Right renal pelvis (tissue), 4 donors: ENCODE data around the gene KIF25. TPM values are rescaled to one million over a fixed set of nuclear protein-coding genes. Genes with fewer than 3 reads are reported as not detected.

Experiments used
- DNase-seq, 4 donors: peaks; one replicate each; pipeline ENCODE4 v3.0.0-alpha.2; 2013; ENCODE audit warnings: low read depth in 4 of 4, low spot score in 3 of 4, missing footprints in 1 of 4
- polyA plus RNA-seq, 4 donors: library from polyadenylated mRNA; unstranded; fragments of 120-200 nt; gene quantifications; one replicate each; pipeline ENCODE4 v1.2.1, GENCODE V29; 2013; ENCODE audit not compliant: insufficient read length in 4 of 4

Gene KIF25
- polyA plus RNA-seq, 4 donors: 0.35 to 1.1 (median 0.75) TPM

GRCh38 chr6:168015482-168016175, 18.2 kb downstream of the KIF25 start:
- no peak for DNase-seq

- no peak for DNase-seq
These were observed 18.7 kb downstream of the KIF25 start for GRCh38 chr6:168016176-168016620.

- DNase-seq: no peak
These were observed 19.5 kb downstream of the KIF25 start for GRCh38 chr6:168016721-168017525.

GRCh38 chr6:168017629-168018028, 20.2 kb downstream of the KIF25 start:
- DNase-seq: no peak

DNA sequence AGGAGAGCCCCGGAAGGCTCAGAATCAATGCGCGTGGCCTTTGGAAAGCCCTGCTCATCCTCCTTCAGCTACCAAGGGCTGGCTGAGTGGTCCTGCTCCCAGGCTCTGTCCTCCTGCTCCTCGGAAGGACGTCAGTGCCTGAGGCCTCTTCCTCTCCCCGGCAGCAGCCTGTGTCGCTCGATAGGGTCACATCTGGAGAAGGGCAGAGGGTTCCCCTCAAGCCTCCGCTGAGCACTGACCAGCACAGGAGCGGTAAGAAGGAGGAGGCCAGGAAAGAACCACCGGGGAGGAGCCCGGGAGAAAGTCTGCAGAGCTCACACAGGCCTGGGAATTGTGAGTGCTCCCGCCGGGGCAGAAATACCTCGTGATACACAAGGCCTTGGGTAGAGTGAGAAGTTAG, 21.2 kb downstream of the KIF25 start:
- no peak for DNase-seq

DNA sequence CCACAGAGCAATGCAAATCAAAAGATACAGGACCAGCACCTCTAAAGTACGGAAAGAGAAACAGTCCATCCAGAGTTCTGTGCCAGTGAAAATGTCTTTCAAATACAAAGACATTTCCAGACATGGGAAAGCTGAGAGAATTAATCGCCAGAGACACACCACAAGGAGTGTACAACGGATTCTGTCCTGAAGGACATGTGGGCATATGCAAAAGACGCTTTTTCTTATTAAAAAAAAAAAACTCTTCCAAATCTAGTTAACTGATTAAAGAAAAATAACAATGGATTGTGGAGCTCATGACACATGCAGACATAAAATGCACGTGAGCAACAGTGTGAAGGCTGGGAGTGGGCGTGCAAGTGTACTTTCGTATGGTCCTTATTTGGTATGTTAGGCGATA, 22.8 kb downstream of the KIF25 start:
- DNase-seq: no peak

DNA sequence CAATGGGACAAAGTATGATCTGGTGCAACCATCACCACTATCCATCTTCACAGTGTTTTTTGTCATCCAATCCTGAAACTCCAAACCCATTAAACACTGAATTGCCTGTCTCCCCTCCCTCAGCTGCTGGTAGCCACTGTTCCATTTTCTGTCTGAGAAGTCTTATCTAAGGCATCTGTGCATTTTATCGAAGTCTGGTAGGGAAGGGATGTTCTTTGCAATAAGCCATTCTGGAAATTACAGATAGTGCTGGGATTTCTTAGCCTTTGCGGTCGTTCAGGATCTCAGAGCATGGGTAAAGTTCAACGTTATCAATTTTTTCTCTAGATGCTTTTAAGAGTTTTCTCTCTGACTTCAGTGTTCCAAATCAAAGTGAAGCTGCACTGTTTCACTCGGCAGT, 24.1 kb downstream of the KIF25 start:
- no peak for DNase-seq

DNA sequence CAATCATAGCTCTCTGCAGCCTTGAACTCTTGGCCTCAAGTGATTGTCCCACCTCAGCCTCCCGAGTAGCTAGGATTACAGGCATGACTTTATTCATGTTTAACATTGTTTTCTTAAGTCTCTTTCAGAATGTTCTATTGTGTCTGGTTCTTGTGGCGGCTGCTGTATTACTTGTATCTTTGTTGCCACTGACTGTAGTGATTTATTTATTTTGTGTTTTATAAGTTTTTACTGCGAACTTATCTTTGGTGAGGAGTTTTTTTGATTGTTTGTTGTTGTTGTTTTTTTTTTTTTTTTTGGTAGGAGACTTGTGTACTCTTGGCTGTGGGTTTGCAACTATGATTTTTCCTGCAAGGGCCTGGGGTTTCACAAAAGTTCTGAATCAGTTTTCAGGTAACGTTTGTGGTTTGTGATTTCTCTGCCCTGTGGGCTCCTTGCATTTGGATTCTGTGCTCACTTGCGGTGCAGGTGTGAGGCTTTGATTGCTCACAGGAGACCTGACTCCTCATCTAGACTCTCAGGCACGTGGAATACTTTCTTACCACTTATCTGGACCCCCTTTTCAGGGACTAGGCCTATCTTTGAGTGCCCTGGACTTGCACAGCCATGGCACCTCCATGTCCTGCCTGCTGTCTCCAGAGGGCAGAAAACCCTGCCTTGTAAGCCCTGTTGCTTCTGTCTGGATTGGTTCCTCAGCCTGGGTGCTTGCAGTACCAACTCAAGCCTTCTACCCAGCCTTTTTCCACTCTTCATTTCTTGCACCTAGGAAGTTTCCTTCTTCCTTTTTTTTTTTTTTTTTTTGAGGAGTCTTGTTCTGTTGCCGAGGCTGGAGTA, 25.2 kb downstream of the KIF25 start:
- no peak for DNase-seq

GRCh38 chr6:168024951-168025510, 27.6 kb downstream of the KIF25 start:
- DNase-seq: no peak

DNA sequence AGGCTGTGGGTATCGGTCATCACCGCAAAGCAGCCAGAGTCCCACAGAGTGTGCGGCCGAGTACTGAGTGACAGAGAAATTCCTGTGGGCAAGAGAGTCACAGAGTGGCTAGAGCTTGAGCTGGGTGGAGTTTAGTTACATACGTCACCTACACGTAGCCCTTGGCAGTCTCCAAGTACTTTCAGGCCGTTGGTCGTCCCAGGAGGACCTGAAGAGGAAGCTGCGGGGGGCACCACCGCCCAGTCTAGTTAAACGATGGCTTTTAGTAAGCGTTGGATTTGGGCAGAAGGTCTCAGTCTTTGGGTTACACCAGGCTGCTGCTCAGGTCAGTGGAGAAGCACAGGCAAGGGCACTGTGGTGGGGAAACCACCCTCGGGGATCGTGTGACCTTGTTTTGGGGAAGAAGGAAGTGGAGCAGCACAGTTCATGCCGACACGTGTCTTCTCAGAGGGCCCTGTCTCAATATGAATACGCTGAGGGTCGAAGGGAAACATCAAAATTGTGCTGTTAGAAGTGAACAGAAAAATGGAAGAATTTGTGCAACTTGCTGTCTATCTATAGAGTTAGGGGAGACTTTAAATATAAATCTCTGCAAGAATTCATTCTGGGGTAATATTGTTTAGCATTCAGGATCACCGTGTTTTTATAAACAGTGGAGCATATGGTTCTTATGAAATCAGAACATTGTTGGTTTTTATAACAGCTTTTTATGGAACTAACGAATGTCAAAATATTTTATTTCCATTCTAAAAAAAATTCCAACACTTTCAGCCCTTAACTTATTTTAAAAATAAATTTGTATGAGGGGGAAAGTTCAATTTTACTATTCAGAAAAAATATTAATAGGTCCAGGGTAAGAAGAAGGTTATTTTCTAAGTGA, 28.6 kb downstream of the KIF25 start:
- no peak for DNase-seq

DNA sequence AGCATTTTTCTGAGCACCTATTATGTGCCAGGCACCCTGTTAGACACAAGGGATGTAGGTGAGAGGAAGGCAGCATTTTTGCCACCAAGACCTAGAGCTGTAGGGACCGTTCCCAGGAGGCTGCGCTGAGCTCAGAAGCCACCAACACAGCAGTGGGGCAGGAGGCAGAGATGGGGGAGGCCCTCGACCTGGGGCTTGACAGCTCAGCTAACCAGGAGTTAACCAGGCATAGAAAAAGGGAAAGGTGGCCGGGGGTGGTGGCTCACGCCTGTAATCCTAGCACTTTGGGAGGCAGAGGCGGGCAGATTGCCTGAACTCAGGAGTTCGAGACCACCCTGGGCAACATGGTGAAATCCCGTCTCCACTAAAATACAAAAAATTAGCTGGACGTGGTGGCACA, 29.5 kb downstream of the KIF25 start:
- no peak for DNase-seq

DNA sequence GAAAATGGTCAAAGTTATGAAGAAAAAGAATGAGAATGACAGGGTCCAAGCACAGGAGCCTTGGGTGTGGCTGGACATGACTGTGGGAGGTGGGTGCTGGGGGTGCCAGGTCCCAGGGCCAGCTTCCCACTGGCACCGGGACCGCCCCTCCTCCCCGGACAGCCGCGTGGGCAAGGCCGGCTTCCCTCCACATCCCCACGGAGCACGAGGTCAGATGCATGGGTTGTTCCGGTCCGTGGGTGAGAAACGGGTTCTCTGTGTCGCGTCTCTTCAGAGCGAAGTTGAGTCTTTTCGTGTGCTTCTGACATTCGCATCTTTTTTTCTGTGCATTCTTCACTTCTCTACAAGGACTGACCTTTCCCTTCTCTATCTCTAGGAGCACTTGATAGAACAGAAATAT, 30.1 kb downstream of the KIF25 start:
- no peak for DNase-seq

- DNase-seq: no peak
These were observed 30.7 kb downstream of the KIF25 start for GRCh38 chr6:168028181-168028580.

DNA sequence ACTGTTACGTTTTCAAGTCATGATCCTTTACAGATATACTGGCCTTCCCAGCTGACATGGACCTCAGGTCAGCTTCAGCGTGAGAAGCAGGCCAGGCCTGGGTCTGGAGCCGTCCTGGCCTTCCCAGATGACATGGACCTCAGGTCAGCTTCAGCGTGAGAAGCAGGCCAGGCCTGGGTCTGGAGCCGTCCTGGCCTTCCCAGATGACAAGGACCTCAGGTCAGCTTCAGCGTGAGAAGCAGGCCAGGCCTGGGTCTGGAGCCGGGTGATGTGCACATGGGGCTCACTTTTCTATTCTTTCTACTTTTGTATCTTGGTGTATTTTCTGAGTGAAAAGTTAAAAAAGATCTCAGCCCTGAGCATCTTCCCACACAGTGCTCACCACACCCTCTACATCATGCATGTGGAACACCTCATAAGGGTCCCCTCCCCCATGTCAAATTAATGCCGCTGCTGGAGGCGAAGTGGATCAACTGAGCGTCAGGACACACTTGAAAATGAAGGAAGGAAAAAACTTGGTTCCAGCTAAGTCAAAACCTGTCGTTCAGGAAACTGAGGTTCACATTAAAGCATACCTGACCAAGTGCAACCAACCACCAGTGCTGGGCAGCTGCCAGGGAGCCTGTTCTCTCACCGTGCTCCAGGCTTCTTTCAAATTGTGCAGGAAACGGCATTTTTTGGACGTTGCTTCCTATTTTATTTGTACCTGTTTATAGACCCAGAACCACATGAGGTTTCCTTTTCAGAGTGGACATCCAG, 32.2 kb downstream of the KIF25 start:
- DNase-seq: no peak

GRCh38 chr6:168030218-168030746, 32.8 kb downstream of the KIF25 start:
- DNase-seq: no peak

- DNase-seq: no peak
These were observed 33.4 kb downstream of the KIF25 start for GRCh38 chr6:168030908-168031307.

DNA sequence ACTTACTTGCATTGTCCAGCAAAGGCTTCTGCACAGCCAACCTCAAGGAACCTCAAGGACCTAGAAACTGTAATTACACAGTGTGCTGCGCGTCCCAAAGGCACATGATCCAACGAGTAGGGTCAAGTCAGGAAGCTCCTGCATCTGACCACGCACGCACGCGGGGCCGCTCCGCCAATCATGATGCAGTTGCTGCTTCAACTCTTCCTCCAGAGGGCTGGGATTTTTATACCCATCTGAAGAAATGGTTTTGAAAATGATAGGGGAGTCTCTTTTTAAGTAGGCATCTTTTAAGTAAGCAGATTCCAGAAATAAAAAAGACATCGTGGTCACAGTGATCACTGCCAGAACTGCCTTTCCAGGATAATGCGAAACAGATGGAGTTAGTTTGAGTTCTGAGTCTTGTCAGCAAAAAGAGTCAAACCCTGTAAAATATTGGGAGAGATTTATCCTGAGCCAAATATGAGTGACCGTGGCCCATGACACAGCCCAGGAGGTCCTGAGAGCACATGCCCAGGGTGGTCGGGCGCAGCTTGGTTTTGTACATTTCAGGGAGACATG, 34.0 kb downstream of the KIF25 start:
- no peak for DNase-seq

- no peak for DNase-seq
These were observed 34.7 kb downstream of the KIF25 start for GRCh38 chr6:168032005-168032760.
